Measurements from ENCODE around the gene THBS1. TPM values are rescaled to one million over a fixed set of nuclear protein-coding genes. Genes with fewer than 3 reads are reported as not detected.

Gene THBS1
- total and polyA plus RNA-seq, 8 donors = 14.0 to 176 (median 56.4) TPM

DNA sequence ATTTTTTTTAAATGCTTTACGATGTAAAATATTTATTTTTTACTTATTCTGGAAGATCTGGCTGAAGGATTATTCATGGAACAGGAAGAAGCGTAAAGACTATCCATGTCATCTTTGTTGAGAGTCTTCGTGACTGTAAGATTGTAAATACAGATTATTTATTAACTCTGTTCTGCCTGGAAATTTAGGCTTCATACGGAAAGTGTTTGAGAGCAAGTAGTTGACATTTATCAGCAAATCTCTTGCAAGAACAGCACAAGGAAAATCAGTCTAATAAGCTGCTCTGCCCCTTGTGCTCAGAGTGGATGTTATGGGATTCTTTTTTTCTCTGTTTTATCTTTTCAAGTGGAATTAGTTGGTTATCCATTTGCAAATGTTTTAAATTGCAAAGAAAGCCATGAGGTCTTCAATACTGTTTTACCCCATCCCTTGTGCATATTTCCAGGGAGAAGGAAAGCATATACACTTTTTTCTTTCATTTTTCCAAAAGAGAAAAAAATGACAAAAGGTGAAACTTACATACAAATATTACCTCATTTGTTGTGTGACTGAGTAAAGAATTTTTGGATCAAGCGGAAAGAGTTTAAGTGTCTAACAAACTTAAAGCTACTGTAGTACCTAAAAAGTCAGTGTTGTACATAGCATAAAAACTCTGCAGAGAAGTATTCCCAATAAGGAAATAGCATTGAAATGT, 15.6 kb downstream of the THBS1 start:
- no peaks in the 10 kb centered on the region for H3K27me3 ChIP-seq
- FAIRE-seq (peak; percentile 41), DNase-seq (no peak), ATAC-seq (no peak)
- 74 to 75% methylated on average over 5 of the region's 5 CpGs for WGBS, 2 donors
- no peak for TF ChIP-seq CTCF (IDR thresholded peaks at IDR 0.05)
- H3K4me3 ChIP-seq = no peak overlapping the region
- H3K4me1 ChIP-seq = no peaks in the 10 kb centered on the region
- intact Hi-C loops (cut with DNase I) = no loop called here
- no peak overlapping the region for H3K27ac ChIP-seq
- H3K36me3 ChIP-seq = peaks cover 0 to 33% (median 6%) of the 10 kb centered on the region in 3 donors
- H3K9me3 ChIP-seq = no peaks in the 10 kb centered on the region

DNA sequence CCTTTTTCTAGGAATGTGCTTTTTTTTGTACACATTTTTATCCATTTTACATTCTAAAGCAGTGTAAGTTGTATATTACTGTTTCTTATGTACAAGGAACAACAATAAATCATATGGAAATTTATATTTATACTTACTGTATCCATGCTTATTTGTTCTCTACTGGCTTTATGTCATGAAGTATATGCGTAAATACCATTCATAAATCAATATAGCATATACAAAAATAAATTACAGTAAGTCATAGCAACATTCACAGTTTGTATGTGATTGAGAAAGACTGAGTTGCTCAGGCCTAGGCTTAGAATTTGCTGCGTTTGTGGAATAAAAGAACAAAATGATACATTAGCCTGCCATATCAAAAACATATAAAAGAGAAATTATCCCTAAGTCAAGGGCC, 16.5 kb downstream of the THBS1 start:
- Histone ChIP-seq H3K36me3 (peaks cover 0 to 33% (median 6%) of the 10 kb centered on the region in 3 donors), H3K27me3 (no peaks in the 10 kb centered on the region), H3K4me1 (no peaks in the 10 kb centered on the region), H3K27ac (no peak overlapping the region), H3K4me3 (no peak overlapping the region), H3K9me3 (no peaks in the 10 kb centered on the region)
- FAIRE-seq (no peak), ATAC-seq (no peak), DNase-seq (no peak)
- intact Hi-C loops (cut with DNase I) = no loop called here
- TF ChIP-seq CTCF (IDR thresholded peaks at IDR 0.05) = no peak
- WGBS, 2 donors = 88 to 92% methylated on average over 2 of the region's 2 CpGs

GRCh38 chr15:39597751-39598185, 16.9 kb downstream of the THBS1 start:
- no peak overlapping the region for H3K4me3 ChIP-seq
- no peak for ATAC-seq
- no peaks in the 10 kb centered on the region for H3K9me3 ChIP-seq
- intact Hi-C loops (cut with DNase I) = no loop called here
- FAIRE-seq = no peak
- no peaks in the 10 kb centered on the region for H3K27me3 ChIP-seq
- peaks cover 0 to 29% (median 6%) of the 10 kb centered on the region in 3 donors for H3K36me3 ChIP-seq
- WGBS, 2 donors = 90 to 94% methylated on average over 6 of the region's 6 CpGs
- no peaks in the 10 kb centered on the region for H3K4me1 ChIP-seq
- H3K27ac ChIP-seq = no peak overlapping the region
- TF ChIP-seq CTCF (IDR thresholded peaks at IDR 0.05) = no peak
- DNase-seq = no peak

DNA sequence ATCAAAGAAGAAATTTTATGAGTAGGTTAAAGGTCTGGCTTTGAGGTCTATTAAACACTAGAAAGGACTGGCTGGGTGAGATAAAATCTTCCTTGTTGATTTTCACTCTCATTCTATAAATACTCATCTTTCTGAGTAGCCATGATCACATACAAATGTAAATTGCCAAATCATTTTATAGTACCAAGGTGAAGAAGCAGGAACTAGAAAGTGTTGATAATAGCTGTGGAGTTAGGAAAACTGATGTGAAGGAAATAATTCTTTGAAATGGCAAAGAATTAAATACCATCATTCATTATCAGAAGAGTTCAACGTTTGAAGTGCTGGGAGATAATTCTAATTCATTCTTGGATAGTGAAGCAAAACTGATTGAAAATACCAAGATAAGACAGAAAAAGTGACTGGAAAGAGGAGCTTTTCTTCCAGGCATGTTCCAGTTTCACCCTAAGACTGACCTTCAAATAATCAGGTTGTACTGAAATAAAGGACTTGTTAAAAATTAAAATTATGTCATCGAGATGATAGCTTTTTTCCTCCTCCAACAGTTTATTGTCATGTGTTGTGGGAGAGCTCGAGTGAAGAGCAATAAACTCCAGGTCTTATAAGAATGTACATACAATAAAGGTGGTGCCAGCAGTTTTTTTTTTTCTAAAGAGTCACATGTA, 17.4 kb downstream of the THBS1 start:
- FAIRE-seq (peak; percentile 53), ATAC-seq (peak in 1 of 4 donors; percentile 18), DNase-seq (no peak)
- H3K4me3 ChIP-seq = no peak overlapping the region
- peaks cover 0 to 23% (median 6%) of the 10 kb centered on the region in 3 donors for H3K36me3 ChIP-seq
- WGBS, 2 donors = 45 to 46% methylated on average over 3 of the region's 3 CpGs
- H3K27ac ChIP-seq = no peak overlapping the region
- no peaks in the 10 kb centered on the region for H3K9me3 ChIP-seq
- no peaks in the 10 kb centered on the region for H3K27me3 ChIP-seq
- H3K4me1 ChIP-seq = no peaks in the 10 kb centered on the region
- intact Hi-C loops (cut with DNase I) = no loop called here
- TF ChIP-seq CTCF (IDR thresholded peaks at IDR 0.05) = no peak
